Osteoblast (primary cell): ENCODE data around the gene G6PD. TPM values are rescaled to one million over a fixed set of nuclear protein-coding genes. Genes with fewer than 3 reads are reported as not detected.
"Not testable (repeated sequence)": the region's sequence is repeated elsewhere in the genome, so short reads cannot be mapped to it uniquely, and the experiment has no call there.

Experiments used
- DNase-seq: peaks from one replicate; pipeline ENCODE4 v3.0.0; 2011; ENCODE audit warnings: low spot score, mixed read lengths; ENCODE audit not compliant: insufficient read length; ENCODE audit errors: missing footprints
- H2AFZ ChIP-seq: 2 replicates; pipeline ENCODE4 v1.6.0; 2011; ENCODE audit warnings: mild to moderate bottlenecking, low read length
- H3K27ac ChIP-seq: 2 replicates; pipeline ENCODE4 v1.5.1; 2011; ENCODE audit warnings: mild to moderate bottlenecking, low read depth, low read length, moderate library complexity
- H3K27me3 ChIP-seq: 2 replicates; pipeline ENCODE4 v1.6.0; 2012; ENCODE audit warnings: mild to moderate bottlenecking, control low read depth, inconsistent platforms, low read length, moderate library complexity; ENCODE audit not compliant: insufficient read depth
- H3K36me3 ChIP-seq: 2 replicates; pipeline ENCODE4 v1.5.1; 2011; ENCODE audit warnings: mild to moderate bottlenecking, low read length, control low read depth, moderate library complexity; ENCODE audit not compliant: insufficient read depth
- H3K4me1 ChIP-seq: 2 replicates; pipeline ENCODE4 v1.5.1; 2011; ENCODE audit warnings: mild to moderate bottlenecking, low read length, control low read depth, moderate library complexity; ENCODE audit not compliant: insufficient read depth
- H3K4me2 ChIP-seq: 2 replicates; pipeline ENCODE4 v1.6.0; 2011; ENCODE audit warnings: mild to moderate bottlenecking, low read length; ENCODE audit not compliant: insufficient read depth
- H3K4me3 ChIP-seq: fragments of 200-600 bp; sonication (generic); 3 replicates; pipeline ENCODE4 v1.5.1; 2012; ENCODE audit warnings: mild to moderate bottlenecking, low read length, inconsistent platforms; ENCODE audit not compliant: insufficient read depth
- H3K79me2 ChIP-seq: 2 replicates; pipeline ENCODE4 v1.6.0; 2012; ENCODE audit warnings: mild to moderate bottlenecking, low read length, control low read depth, inconsistent platforms; ENCODE audit not compliant: insufficient read depth
- H3K9me3 ChIP-seq: 2 replicates; pipeline ENCODE4 v1.5.1; 2011; ENCODE audit warnings: low read depth, low read length, control low read depth
- H4K20me1 ChIP-seq: 2 replicates; pipeline ENCODE4 v1.6.0; 2012; ENCODE audit warnings: mild to moderate bottlenecking, low read length, control low read depth; ENCODE audit not compliant: insufficient read depth
- CTCF ChIP-seq: IDR thresholded peaks from 2 replicates; pipeline ENCODE4 v1.5.1; 2011; ENCODE audit warnings: mild to moderate bottlenecking, low read depth, low read length, moderate library complexity; ENCODE audit errors: extremely low read depth
- total RNA-seq: library from RNA; depleted of rRNA; stranded (reverse); fragments of >200 nt; gene quantifications from 2 replicates; pipeline ENCODE4 v1.2.3, GENCODE V29; 2012

The G6PD gene
- total RNA-seq, 1 donor: 88.7 TPM

GRCh38 chrX:154560326-154560725 is 13.7 kb upstream of the G6PD start:
- H4K20me1 ChIP-seq, DNase-seq, H3K4me2 ChIP-seq, H3K79me2 ChIP-seq, H2AFZ ChIP-seq, H3K27ac ChIP-seq, H3K4me3 ChIP-seq, H3K36me3 ChIP-seq, H3K4me1 ChIP-seq, H3K27me3 ChIP-seq, H3K9me3 ChIP-seq: not testable (repeated sequence)

GRCh38 chrX:154558896-154559295 is 12.2 kb upstream of the G6PD start:
- H3K27me3 ChIP-seq, H3K4me1 ChIP-seq, H3K4me2 ChIP-seq: not testable (repeated sequence)

GRCh38 chrX:154558060-154558690 is 11.5 kb upstream of the G6PD start:
- not testable (repeated sequence) for H3K36me3 ChIP-seq, H3K4me2 ChIP-seq

More at GRCh38 chrX:154558896-154559295, 12.2 kb upstream of the G6PD start:
- H4K20me1 ChIP-seq, H3K4me3 ChIP-seq, H3K79me2 ChIP-seq, H2AFZ ChIP-seq, DNase-seq, H3K27ac ChIP-seq, H3K36me3 ChIP-seq, H3K9me3 ChIP-seq: not testable (repeated sequence)

GRCh38 chrX:154552112-154552806 is 5.6 kb upstream of the G6PD start:
- H4K20me1 ChIP-seq: peaks cover 22% of the 10 kb centered on the region
- not testable (repeated sequence) for H3K27ac ChIP-seq, H3K27me3 ChIP-seq, H3K36me3 ChIP-seq, H3K4me1 ChIP-seq, H3K9me3 ChIP-seq, H2AFZ ChIP-seq, H3K4me3 ChIP-seq, H3K4me2 ChIP-seq
- DNase-seq: peak; percentile 60
- H3K79me2 ChIP-seq: peaks cover 59% of the 10 kb centered on the region

More at GRCh38 chrX:154558060-154558690, 11.5 kb upstream of the G6PD start:
- H2AFZ ChIP-seq, H3K4me3 ChIP-seq, H3K9me3 ChIP-seq, H3K4me1 ChIP-seq, H3K27ac ChIP-seq, H3K27me3 ChIP-seq, DNase-seq, H4K20me1 ChIP-seq: not testable (repeated sequence)
- peaks cover 16% of the 10 kb centered on the region for H3K79me2 ChIP-seq

GRCh38 chrX:154549766-154550165 is 3.1 kb upstream of the G6PD start:
- peak; percentile 85 for DNase-seq
- no peak overlapping the region for H3K27ac ChIP-seq

More at GRCh38 chrX:154549766-154550165, 3.1 kb upstream of the G6PD start:
- Histone ChIP-seq H4K20me1 (peaks cover 22% of the 10 kb centered on the region), H3K4me1 (peaks cover 12% of the 10 kb centered on the region), H3K4me2 (no peak overlapping the region), H3K4me3 (no peak overlapping the region), H3K79me2 (peaks cover 71% of the 10 kb centered on the region), H3K9me3 (no peaks in the 10 kb centered on the region), H2AFZ (no peak overlapping the region), H3K36me3 (no peaks in the 10 kb centered on the region), H3K27me3 (no peaks in the 10 kb centered on the region)
- no peak for TF ChIP-seq CTCF
